HepG2 (cell line): ENCODE results near the gene JMJD4. TPM values are rescaled to one million over a fixed set of nuclear protein-coding genes. Genes with fewer than 3 reads are reported as not detected.

ENCODE experiments used
- ATM ChIP-seq: fragments of 450-650 bp; IDR thresholded peaks from 2 replicates; pipeline ENCODE4 v1.7.1; 2017; ENCODE audit warnings: mild to moderate bottlenecking, borderline replicate concordance
- ERF ChIP-seq: IDR thresholded peaks from 2 replicates; pipeline ENCODE4 v1.6.1; 2018; ENCODE audit warnings: missing biosample characterization, missing genetic modification reagents
- FOSL1 ChIP-seq: sonication (generic); formaldehyde crosslinking; IDR thresholded peaks from 2 replicates; pipeline ENCODE4 v1.9.0; 2021; ENCODE audit warnings: missing genetic modification reagents, borderline replicate concordance
- PAF1 ChIP-seq: IDR thresholded peaks from 2 replicates; pipeline ENCODE4 v1.6.1; 2016; ENCODE audit warnings: missing genetic modification reagents, missing compliant biosample characterization
- RELA ChIP-seq: sonication (generic); formaldehyde crosslinking; IDR thresholded peaks from 2 replicates; pipeline ENCODE4 v1.4.0; 2020; ENCODE audit warnings: missing genetic modification reagents
- STAT5B ChIP-seq: sonication (generic); formaldehyde crosslinking; IDR thresholded peaks from 2 replicates; pipeline ENCODE4 v1.4.0; 2020; ENCODE audit warnings: missing genetic modification reagents
- WIZ ChIP-seq: sonication (generic); formaldehyde crosslinking; IDR thresholded peaks from 2 replicates; pipeline ENCODE4 v1.5.1; 2020; ENCODE audit warnings: mild to moderate bottlenecking, missing genetic modification reagents
- ZNF24 ChIP-seq: fragments of 450-650 bp; IDR thresholded peaks from 2 replicates; pipeline ENCODE4 v1.6.1; 2017; ENCODE audit warnings: antibody characterized with exemption, mild to moderate bottlenecking
- ZNF432 ChIP-seq: sonication (generic); formaldehyde crosslinking; IDR thresholded peaks from 2 replicates; pipeline ENCODE4 v1.5.0; 2020; ENCODE audit warnings: missing genetic modification reagents, mild to moderate bottlenecking, borderline replicate concordance
- ZNF468 ChIP-seq: sonication (generic); formaldehyde crosslinking; IDR thresholded peaks from 2 replicates; pipeline ENCODE4 v1.8.0; 2022; ENCODE audit warnings: mild to moderate bottlenecking, moderate library complexity, missing genetic modification reagents
- ZNF552 ChIP-seq: sonication (generic); formaldehyde crosslinking; IDR thresholded peaks from 2 replicates; pipeline ENCODE4 v1.9.0; 2022; ENCODE audit warnings: missing genetic modification reagents, mild to moderate bottlenecking, borderline replicate concordance
- polyA plus RNA-seq, 8 experiments: library from polyadenylated mRNA; depleted of rRNA in 3 of 8; stranded (reverse) in 7 of 8; unstranded in 1 of 8; fragments of >200 nt; fragmentation: Illumina TruSeq in 4 of 8; extraction: Trizol in 4 of 8; gene quantifications; 2 replicates each; pipeline versions ENCODE4 v1.2.1 to v1.2.3, GENCODE V29; 2011 to 2016; ENCODE audit warnings: low read depth in 4 of 8, missing spikeins in 1 of 8, mixed read lengths in 1 of 8; ENCODE audit not compliant: insufficient read depth in 1 of 8
- total RNA-seq, 5 experiments: library from RNA; depleted of rRNA; stranded (reverse); fragments of >200 nt; fragmentation: Illumina TruSeq; extraction: Trizol; gene quantifications; 2 replicates each; pipeline ENCODE4 v1.2.3, GENCODE V29; 2016; ENCODE audit warnings: low read depth in 1 of 5
- TF ChIP-seq, protein P1 (sequence below), 2 experiments: fragments of 450-650 bp in 1 of 2; sonication (generic) in 1 of 2; formaldehyde crosslinking in 1 of 2; IDR thresholded peaks; 2 replicates each; pipeline versions ENCODE4 v1.6.1 to v1.8.0; 2016 to 2022; ENCODE audit warnings: antibody characterized with exemption in 1 of 2, mild to moderate bottlenecking in 1 of 2, missing genetic modification reagents in 1 of 2
- TF ChIP-seq, protein P2 (sequence below): sonication (generic); formaldehyde crosslinking; IDR thresholded peaks from 2 replicates; pipeline ENCODE4 v1.9.0; 2021; ENCODE audit warnings: missing genetic modification reagents, mild to moderate bottlenecking, borderline replicate concordance
- TF ChIP-seq, protein P3 (sequence below), 2 experiments: IDR thresholded peaks; 2 replicates each; pipeline ENCODE4 v1.6.1; 2011 to 2012; ENCODE audit warnings: low read length in 2 of 2, borderline replicate concordance in 1 of 2, low read depth in 1 of 2, mild to moderate bottlenecking in 1 of 2, moderate library complexity in 1 of 2

Gene JMJD4
- total and polyA plus RNA-seq, 2 of the 13 experiments (the other 11 are each of a cell fraction or from before 2014, with no cell fraction given) = 10.2 to 29.0 TPM

DNA sequence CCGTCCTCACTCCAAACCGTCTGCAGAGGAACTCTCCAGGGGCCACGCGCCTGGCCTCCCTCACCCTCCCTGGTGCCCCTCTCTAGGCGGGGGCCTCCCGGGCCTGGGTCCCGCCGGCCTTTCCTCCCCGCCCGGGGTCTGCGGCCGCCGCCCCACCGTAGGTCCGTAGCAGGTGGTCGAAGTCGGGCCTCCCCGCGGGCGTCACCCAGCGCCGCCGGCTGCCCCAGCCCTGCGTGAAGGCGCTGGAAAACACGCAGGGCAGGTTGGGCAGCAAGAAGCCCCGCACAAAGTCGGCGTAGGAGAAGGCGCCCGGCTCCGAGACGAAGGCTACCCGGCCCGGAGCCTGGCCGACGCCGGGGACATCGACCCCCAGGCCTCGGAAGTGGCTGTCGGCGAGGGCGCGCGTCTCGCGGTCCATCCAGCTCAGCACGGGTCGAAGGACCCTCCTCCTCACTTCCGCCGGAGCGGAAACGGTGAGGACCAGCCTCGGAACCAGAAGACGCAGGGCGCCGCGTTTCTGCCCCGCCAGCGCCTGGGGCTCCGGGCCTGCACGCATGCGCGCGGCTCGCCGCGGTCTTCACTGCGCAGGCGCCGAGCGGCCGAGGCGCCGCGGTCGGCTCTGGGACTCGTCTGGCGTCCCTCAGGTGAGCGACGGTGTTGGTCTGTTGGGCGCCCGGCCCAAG lies at the start of gene JMJD4, which contains the start of gene SNAP47 (continued):
- TF ChIP-seq, protein P1, sequence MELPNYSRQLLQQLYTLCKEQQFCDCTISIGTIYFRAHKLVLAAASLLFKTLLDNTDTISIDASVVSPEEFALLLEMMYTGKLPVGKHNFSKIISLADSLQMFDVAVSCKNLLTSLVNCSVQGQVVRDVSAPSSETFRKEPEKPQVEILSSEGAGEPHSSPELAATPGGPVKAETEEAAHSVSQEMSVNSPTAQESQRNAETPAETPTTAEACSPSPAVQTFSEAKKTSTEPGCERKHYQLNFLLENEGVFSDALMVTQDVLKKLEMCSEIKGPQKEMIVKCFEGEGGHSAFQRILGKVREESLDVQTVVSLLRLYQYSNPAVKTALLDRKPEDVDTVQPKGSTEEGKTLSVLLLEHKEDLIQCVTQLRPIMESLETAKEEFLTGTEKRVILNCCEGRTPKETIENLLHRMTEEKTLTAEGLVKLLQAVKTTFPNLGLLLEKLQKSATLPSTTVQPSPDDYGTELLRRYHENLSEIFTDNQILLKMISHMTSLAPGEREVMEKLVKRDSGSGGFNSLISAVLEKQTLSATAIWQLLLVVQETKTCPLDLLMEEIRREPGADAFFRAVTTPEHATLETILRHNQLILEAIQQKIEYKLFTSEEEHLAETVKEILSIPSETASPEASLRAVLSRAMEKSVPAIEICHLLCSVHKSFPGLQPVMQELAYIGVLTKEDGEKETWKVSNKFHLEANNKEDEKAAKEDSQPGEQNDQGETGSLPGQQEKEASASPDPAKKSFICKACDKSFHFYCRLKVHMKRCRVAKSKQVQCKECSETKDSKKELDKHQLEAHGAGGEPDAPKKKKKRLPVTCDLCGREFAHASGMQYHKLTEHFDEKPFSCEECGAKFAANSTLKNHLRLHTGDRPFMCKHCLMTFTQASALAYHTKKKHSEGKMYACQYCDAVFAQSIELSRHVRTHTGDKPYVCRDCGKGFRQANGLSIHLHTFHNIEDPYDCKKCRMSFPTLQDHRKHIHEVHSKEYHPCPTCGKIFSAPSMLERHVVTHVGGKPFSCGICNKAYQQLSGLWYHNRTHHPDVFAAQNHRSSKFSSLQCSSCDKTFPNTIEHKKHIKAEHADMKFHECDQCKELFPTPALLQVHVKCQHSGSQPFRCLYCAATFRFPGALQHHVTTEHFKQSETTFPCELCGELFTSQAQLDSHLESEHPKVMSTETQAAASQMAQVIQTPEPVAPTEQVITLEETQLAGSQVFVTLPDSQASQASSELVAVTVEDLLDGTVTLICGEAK (IDR thresholded peaks at IDR 0.05) = peak; percentile 93
- TF ChIP-seq, protein P1 (CRISPR knock-in tag; IDR thresholded peaks at IDR 0.05) = peak; percentile 85; the same call in 1 of the 2 replicates
- TF ChIP-seq STAT5B (CRISPR knock-in tag) = peak; percentile 82; the same call in 1 of the 2 replicates
- TF ChIP-seq FOSL1 = peak; percentile 50; the same call in 1 of the 2 replicates
- peak; percentile 88 for TF ChIP-seq ZNF468 (CRISPR knock-in tag)
- TF ChIP-seq ZNF552 (CRISPR knock-in tag) = peak; percentile 62; the same call in 1 of the 2 replicates
- peak; percentile 97 for TF ChIP-seq ERF
- TF ChIP-seq WIZ (CRISPR knock-in tag) = peak; percentile 74; the same call in 1 of the 2 replicates
- TF ChIP-seq, protein P2, sequence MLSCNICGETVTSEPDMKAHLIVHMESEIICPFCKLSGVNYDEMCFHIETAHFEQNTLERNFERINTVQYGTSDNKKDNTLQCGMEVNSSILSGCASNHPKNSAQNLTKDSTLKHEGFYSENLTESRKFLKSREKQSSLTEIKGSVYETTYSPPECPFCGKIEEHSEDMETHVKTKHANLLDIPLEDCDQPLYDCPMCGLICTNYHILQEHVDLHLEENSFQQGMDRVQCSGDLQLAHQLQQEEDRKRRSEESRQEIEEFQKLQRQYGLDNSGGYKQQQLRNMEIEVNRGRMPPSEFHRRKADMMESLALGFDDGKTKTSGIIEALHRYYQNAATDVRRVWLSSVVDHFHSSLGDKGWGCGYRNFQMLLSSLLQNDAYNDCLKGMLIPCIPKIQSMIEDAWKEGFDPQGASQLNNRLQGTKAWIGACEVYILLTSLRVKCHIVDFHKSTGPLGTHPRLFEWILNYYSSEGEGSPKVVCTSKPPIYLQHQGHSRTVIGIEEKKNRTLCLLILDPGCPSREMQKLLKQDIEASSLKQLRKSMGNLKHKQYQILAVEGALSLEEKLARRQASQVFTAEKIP (CRISPR knock-in tag) = no peak
- no peak for TF ChIP-seq ZNF432
- TF ChIP-seq ZNF24 = peak; percentile 69; the same call in 1 of the 2 replicates
- TF ChIP-seq PAF1 = no peak
- TF ChIP-seq RELA (CRISPR knock-in tag) = peak; percentile 88; the same call in 1 of the 2 replicates
- TF ChIP-seq, protein P3, sequence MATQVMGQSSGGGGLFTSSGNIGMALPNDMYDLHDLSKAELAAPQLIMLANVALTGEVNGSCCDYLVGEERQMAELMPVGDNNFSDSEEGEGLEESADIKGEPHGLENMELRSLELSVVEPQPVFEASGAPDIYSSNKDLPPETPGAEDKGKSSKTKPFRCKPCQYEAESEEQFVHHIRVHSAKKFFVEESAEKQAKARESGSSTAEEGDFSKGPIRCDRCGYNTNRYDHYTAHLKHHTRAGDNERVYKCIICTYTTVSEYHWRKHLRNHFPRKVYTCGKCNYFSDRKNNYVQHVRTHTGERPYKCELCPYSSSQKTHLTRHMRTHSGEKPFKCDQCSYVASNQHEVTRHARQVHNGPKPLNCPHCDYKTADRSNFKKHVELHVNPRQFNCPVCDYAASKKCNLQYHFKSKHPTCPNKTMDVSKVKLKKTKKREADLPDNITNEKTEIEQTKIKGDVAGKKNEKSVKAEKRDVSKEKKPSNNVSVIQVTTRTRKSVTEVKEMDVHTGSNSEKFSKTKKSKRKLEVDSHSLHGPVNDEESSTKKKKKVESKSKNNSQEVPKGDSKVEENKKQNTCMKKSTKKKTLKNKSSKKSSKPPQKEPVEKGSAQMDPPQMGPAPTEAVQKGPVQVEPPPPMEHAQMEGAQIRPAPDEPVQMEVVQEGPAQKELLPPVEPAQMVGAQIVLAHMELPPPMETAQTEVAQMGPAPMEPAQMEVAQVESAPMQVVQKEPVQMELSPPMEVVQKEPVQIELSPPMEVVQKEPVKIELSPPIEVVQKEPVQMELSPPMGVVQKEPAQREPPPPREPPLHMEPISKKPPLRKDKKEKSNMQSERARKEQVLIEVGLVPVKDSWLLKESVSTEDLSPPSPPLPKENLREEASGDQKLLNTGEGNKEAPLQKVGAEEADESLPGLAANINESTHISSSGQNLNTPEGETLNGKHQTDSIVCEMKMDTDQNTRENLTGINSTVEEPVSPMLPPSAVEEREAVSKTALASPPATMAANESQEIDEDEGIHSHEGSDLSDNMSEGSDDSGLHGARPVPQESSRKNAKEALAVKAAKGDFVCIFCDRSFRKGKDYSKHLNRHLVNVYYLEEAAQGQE (IDR thresholded peaks at IDR 0.05; ENCODE audit: borderline replicate concordance in 1 of 2, low read depth in 1 of 2, low read length in 2 of 2) = no peak
- TF ChIP-seq ATM = no peak
